ENCODE results near the gene KCNQ1.

KCNQ1 gene

GRCh38 chr11:2653930-2654739 lies 209.3 kb downstream of the KCNQ1 start:
- DNase-seq, result no peak

- no peak for DNase-seq
These were observed 210.4 kb downstream of the KCNQ1 start for GRCh38 chr11:2655016-2655719.

- no peak for DNase-seq
These were observed 211.2 kb downstream of the KCNQ1 start for GRCh38 chr11:2655834-2656622.

GRCh38 chr11:2656859-2657258 lies 212.1 kb downstream of the KCNQ1 start:
- DNase-seq, result no peak

GRCh38 chr11:2657697-2658284 lies 213.0 kb downstream of the KCNQ1 start:
- no peak for DNase-seq

GRCh38 chr11:2660357-2660939 lies 215.6 kb downstream of the KCNQ1 start:
- no peak for DNase-seq

GRCh38 chr11:2661173-2662023 lies 216.6 kb downstream of the KCNQ1 start:
- no peak for DNase-seq

- no peak for DNase-seq
These were observed 217.2 kb downstream of the KCNQ1 start for GRCh38 chr11:2662024-2662312.

- no peak for DNase-seq
These were observed 217.9 kb downstream of the KCNQ1 start for GRCh38 chr11:2662430-2663299.

- no peak for DNase-seq
These were observed 218.7 kb downstream of the KCNQ1 start for GRCh38 chr11:2663506-2663905.

- DNase-seq, result no peak
These were observed 219.1 kb downstream of the KCNQ1 start for GRCh38 chr11:2663915-2664314.

- DNase-seq, result no peak
These were observed 219.6 kb downstream of the KCNQ1 start for GRCh38 chr11:2664376-2664775.

- no peak for DNase-seq
These were observed 220.2 kb downstream of the KCNQ1 start for GRCh38 chr11:2664791-2665525.

GRCh38 chr11:2665526-2666400 lies 221.0 kb downstream of the KCNQ1 start:
- peak in 1 of 2 donors; percentile 5 for DNase-seq

- peak in 1 of 2 donors; percentile 8 for DNase-seq
These were observed 221.6 kb downstream of the KCNQ1 start for GRCh38 chr11:2666401-2666741.

- peak in 1 of 2 donors; percentile 6 for DNase-seq
These were observed 222.2 kb downstream of the KCNQ1 start for GRCh38 chr11:2666828-2667570.

- DNase-seq, result no peak
These were observed 223.1 kb downstream of the KCNQ1 start for GRCh38 chr11:2667940-2668339.

- DNase-seq, result peak in 1 of 2 donors; percentile 8
These were observed 224.1 kb downstream of the KCNQ1 start for GRCh38 chr11:2668876-2669275.
